Activated T-cell treated with anti-CD3 and anti-CD28 coated beads, Interleukin-2, amount 50 U/mL, for 48 hours (primary cell): ENCODE results near the gene SEPTIN14.
"Not testable (repeated sequence)": the region's sequence is repeated elsewhere in the genome, so short reads cannot be mapped to it uniquely, and the experiment has no call there.

Experiments used
- DNase-seq, 2 experiments: peaks; one replicate each; pipeline ENCODE4 v3.0.0-alpha.2; 2020

The SEPTIN14 gene

GRCh38 chr7:55778631-55779030 lies 83.9 kb downstream of the SEPTIN14 start:
- DNase-seq = no peak

GRCh38 chr7:55776196-55776595 lies 86.4 kb downstream of the SEPTIN14 start:
- DNase-seq = no peak

GRCh38 chr7:55775051-55775420 lies 87.5 kb downstream of the SEPTIN14 start:
- DNase-seq = no peak

GRCh38 chr7:55774327-55775050 lies 88.1 kb downstream of the SEPTIN14 start:
- no peak for DNase-seq

- no peak for DNase-seq
Observed at GRCh38 chr7:55770778-55771177, 91.8 kb downstream of the SEPTIN14 start.

- DNase-seq = not testable (repeated sequence)
Observed at GRCh38 chr7:55753274-55753862, 109.2 kb downstream of the SEPTIN14 start.

- not testable (repeated sequence) for DNase-seq
Observed at GRCh38 chr7:55744706-55745105, 117.8 kb downstream of the SEPTIN14 start.
